Coronary artery (tissue), 2 donors: Measurements from ENCODE around the gene FCAR.
"Not testable (repeated sequence)": the region's sequence is repeated elsewhere in the genome, so short reads cannot be mapped to it uniquely, and the experiment has no call there.

Source experiments
- DNase-seq: peaks from one replicate; pipeline ENCODE4 v3.0.0-alpha.2; 2017; ENCODE audit warnings: low spot score
- H3K27ac ChIP-seq, 2 donors: fragments of 200-600 bp; sonication (generic); one replicate each; pipeline ENCODE4 v1.5.1; 2016 to 2019
- H3K4me3 ChIP-seq: fragments of 200-600 bp; sonication (generic); 2 replicates; pipeline ENCODE4 v1.5.1; 2016; ENCODE audit warnings: mild to moderate bottlenecking, moderate library complexity
- TF ChIP-seq, protein P1 (sequence below): fragments of 200-600 bp; sonication (generic); IDR thresholded peaks from one replicate; pipeline ENCODE4 v1.5.1; 2019; ENCODE audit warnings: antibody characterized with exemption

The FCAR gene

DNA sequence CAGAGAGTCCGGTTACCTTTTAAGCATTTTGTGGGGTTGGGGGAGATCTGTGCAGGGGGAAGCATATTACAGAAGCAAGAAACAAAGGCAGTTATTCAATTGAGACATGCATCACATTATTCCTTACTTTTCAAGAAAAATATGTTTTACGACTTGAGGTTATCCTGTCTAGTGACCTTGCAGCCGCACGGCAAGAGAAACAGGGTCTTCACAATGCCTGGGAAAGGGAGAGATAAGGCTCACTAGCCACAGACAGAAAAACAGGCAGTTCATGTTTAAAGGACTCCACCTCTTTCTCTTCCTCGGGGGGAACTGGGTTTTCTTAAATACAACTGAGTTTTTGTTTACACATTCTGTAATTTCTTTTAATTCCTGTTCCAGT lies 31.4 kb downstream of the FCAR start:
- TF ChIP-seq, protein P1, sequence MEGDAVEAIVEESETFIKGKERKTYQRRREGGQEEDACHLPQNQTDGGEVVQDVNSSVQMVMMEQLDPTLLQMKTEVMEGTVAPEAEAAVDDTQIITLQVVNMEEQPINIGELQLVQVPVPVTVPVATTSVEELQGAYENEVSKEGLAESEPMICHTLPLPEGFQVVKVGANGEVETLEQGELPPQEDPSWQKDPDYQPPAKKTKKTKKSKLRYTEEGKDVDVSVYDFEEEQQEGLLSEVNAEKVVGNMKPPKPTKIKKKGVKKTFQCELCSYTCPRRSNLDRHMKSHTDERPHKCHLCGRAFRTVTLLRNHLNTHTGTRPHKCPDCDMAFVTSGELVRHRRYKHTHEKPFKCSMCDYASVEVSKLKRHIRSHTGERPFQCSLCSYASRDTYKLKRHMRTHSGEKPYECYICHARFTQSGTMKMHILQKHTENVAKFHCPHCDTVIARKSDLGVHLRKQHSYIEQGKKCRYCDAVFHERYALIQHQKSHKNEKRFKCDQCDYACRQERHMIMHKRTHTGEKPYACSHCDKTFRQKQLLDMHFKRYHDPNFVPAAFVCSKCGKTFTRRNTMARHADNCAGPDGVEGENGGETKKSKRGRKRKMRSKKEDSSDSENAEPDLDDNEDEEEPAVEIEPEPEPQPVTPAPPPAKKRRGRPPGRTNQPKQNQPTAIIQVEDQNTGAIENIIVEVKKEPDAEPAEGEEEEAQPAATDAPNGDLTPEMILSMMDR: no peak
- DNase-seq: no peak
- H3K4me3 ChIP-seq: no peak overlapping the region
- H3K27ac ChIP-seq: no peak overlapping the region

DNA sequence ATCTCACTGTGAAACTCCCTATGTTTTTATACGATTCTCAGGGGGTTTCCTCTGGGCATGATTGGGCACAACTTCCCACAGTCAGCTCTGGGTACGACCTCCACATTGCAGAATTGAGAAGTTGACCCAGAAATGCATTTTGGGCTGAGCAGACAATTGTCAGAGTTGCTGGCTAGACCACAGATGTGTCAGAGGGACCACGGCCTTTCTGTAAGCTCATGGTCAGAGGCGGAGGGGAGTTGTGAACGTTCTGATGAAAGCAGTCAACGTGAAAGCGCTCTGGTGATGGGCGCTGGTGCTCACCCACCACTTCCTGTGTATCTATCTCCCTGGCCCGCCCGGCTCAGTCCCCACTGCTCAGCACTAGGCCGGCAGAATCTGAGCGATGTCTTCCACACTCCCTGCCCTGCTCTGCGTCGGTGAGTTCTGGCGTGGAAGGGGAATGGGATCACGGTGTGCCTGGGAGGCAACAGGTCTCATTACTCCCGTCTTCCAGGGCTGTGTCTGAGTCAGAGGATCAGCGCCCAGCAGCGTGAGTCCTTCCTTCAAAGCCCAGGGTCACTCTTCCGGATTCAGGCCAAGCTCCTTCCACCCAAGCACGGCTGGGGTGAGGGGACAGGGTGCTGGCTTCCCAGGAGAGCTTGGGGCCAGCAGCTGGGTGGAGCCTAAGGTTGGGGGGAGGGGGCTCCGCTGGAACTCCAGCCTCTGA lies 31.9 kb downstream of the FCAR start, which contains the start of gene NCR1:
Gene NCR1 (plus strand): TSS at position 346 of the 709 bp plus-strand sequence. CDS start 40 bp downstream, at position 386.
- Histone ChIP-seq H3K4me3 (no peak within 1 kb of the TSS), H3K27ac (no peak within 1 kb of the TSS)
- TF ChIP-seq, protein P1: no peak
- DNase-seq: no peak

DNA sequence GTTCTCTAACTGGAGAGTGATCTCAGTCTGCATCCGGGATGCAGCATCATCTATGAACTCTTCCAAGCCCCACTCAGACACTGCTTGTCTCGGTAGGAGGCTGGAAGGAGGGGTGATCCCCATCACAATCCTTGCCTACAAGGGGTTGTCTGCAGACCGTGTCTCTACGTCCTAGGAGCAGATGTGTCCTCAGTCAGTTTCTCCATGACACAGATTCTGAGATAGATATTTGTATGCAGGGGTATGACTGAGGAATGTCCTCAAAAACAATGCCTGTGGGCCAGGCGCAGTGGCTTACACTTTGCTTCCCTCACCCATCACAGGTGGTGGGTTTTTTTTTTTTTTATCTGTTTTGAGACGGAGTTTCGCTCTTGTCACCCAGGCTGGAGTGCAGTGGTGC lies 32.8 kb downstream of the FCAR start:
- no peak overlapping the region for H3K4me3 ChIP-seq
- TF ChIP-seq, protein P1: no peak

DNA sequence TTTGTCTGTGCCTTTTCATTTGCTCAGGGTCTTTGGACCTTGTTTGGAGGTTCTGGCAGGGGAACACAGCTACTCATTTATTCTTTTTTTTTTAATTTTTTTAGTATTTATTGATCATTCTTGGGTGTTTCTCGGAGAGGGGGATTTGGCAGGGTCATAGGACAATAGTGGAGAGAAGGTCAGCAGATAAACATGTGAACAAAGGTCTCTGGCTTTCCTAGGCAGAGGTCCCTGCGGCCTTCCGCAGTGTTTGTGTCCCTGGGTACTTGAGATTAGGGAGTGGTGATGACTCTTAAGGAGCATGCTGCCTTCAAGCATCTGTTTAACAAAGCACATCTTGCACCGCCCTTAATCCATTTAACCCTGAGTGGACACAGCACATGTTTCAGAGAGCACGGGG lies 33.9 kb downstream of the FCAR start:
- DNase-seq, H3K4me3 ChIP-seq, H3K27ac ChIP-seq: not testable (repeated sequence)

More for the DNA sequence above, 32.8 kb downstream of the FCAR start:
- no peak for DNase-seq
- no peak overlapping the region for H3K27ac ChIP-seq

DNA sequence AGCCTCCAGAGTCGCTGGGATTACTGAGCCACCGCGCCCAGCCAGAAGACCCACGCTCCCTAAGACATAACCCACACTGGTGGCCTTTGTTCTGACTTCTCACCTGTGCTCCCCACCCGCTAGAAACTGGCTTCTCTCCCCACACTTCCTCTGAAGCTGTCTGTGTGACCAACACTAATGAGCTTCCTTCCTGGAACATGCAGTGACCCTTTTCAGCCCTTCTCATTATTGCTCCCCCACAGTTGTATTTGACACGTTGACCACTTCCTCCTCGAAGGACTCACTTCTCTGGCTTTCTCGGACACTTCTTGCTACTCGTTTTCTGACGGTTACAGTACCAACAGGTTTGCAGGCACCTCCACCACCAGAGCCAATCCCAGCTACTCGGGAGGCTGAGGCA lies 42.8 kb downstream of the FCAR start:
- Histone ChIP-seq H3K27ac (no peak overlapping the region), H3K4me3 (no peak overlapping the region)
- DNase-seq: no peak
- TF ChIP-seq, protein P1: no peak

DNA sequence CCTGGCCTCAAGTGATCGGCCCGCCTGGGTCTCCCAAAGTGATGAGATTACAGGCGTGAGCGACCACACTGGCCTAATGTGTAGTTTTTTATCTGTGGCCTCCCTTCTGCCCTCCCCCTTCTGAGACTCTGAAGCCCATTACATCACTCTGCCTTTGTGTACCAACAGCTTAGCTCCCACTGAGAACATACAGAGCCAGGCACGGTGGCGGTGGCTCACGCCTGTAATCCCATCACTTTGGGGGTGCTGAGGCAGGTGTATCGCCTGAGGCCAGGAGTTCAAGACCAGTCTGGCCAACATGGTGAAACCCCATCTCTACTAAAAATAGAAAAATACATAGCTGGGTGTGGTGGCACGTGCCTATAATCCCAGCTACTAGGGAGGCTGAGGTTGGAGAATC lies 44.5 kb downstream of the FCAR start:
- TF ChIP-seq, protein P1: no peak
- H3K27ac ChIP-seq: no peak overlapping the region
- DNase-seq: no peak
- H3K4me3 ChIP-seq: no peak overlapping the region

DNA sequence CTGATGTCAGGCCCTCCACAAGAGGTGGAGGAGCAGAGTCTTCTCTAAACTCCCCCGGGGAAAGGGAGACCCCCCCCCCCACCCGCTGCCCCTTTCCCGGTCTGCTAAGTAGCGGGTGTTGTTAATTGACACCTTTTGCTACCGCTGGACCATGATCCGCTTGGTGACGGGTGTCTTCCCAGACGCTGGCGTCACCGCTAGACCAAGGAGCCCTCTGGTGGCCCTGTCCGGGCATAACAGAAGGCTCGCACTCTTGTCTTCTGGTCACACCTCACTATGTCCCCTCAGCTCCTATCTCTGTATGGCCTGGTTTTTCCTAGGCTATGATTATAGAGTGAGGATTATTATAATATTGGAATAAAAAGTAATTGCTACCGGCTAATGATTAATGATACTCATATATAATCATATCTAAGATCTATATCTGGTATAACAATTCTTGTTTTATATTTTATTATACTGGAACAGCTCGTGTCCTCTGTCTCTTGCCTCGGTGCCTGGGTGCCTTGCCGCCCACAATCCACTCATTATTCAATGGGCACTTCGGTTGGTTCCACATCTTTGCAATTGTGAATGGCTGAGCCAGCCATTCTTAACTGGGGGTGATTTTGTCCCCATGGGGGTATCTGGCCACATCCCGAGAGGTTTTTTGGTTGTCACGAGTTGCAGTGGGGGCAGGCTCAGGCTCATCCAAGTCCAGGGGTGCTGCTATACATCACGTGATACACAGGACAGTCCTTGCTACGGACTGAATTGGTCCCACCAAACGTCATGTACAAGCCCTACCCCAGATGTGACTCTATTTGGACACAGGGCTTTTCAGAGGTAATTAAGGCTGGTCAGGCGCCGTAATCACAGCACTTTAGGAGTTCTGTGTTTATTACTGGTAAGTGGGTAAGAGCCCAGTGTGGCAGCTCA lies 45.9 kb downstream of the FCAR start:
- not testable (repeated sequence) for H3K27ac ChIP-seq, H3K4me3 ChIP-seq, DNase-seq

DNA sequence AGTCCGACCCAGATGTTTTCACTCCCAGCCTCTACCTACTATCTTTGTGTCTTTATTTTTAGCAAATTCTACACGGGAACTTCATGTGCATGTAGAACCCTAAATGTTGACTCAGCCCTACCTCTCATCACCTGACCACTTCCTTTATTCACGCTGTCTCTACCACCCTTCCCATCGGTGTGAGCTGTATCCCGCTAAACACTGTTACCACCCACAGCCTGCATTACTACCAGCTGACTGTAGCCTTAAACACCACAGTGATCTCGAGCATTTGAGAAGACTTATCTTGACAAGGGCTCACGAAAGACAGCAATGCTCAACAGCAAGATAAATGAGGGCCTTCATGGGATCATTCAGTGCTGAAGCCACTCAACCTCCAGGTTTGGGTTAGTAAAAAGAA lies 47.0 kb downstream of the FCAR start:
- Histone ChIP-seq H3K4me3 (no peak overlapping the region), H3K27ac (no peak overlapping the region)
- no peak for DNase-seq
- TF ChIP-seq, protein P1: no peak
